Lung microvascular endothelial cell (primary cell): ENCODE data around the gene CAMK1D. TPM values are rescaled to one million over a fixed set of nuclear protein-coding genes. Genes with fewer than 3 reads are reported as not detected.
"Not testable (repeated sequence)": the region's sequence is repeated elsewhere in the genome, so short reads cannot be mapped to it uniquely, and the experiment has no call there.

Source experiments
- DNase-seq, 2 donors: peaks; one replicate each; pipeline versions ENCODE4 v3.0.0 to v3.0.0-alpha.2; 2010; ENCODE audit warnings: low read depth in 2 of 2
- total RNA-seq: library from RNA; depleted of rRNA; stranded (reverse); fragments of >200 nt; gene quantifications from 2 replicates; pipeline ENCODE4 v1.2.1, GENCODE V29; 2014

CAMK1D gene
- total RNA-seq, 1 donor from 2014 or later, result 1.4 TPM

- DNase-seq, result no peak
These were observed 341.3 kb downstream of the CAMK1D start for GRCh38 chr10:12690525-12691126.

GRCh38 chr10:12691596-12691995 lies 342.2 kb downstream of the CAMK1D start:
- DNase-seq, result no peak

DNA sequence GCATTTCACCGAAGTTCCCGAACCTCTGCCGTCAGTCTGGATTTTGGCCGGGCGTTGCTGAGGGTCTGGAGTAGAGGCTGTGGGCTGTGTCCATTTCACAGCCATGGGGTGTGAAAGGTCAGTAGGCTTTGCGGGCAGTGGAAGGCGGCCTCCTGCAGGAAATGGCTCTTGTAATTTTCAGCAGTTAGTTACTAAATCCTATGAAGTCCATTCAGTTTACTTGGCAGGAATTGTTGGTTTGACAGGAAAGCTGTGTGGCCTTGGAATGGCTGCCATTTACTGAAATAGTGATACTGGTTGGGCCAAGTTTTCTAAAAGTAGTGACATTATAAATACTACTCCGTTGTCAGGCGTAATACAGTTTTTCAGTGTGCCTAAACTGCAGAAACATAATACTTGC lies 348.4 kb downstream of the CAMK1D start:
- DNase-seq, result peak; percentile 43 to 57

GRCh38 chr10:12699258-12699700 lies 349.9 kb downstream of the CAMK1D start:
- DNase-seq, result peak in 1 of 2 donors; percentile 80

DNA sequence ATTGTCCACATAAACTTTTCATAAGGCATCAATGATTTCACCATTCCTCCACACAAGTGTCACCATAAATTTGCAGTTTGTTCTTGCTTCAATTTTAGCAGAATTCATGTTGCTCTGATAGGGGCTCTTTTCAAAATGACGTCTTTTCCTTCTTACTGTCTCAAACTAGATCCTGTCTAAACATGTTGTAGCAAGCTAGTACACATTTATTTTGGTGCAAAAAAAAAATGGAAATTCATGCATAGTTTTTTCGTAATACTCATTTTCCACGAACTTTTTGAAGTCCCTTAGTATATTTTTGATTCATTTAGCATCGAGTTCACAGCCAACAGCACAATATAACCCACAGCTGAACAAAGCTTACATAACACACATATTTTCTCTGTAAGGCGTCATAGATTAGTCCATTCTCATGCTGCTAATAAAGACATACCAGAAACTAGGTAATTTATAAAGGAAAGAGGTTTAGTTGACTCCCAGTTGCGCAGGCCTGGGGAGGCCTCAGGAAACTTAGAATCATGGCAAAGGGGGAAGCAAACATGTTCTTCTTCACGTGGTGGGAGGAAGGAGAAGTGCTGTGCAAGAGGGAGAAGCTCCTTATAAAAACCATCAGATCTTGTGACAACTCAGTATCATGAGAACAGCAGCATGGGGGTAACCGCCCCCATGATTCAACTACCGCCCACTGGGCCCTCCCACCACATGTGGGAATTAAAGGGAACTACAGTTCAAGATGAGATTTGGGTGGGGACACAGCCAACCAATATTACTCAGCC lies 350.6 kb downstream of the CAMK1D start:
- no peak for DNase-seq

GRCh38 chr10:12700557-12700874 lies 351.2 kb downstream of the CAMK1D start:
- no peak for DNase-seq

- DNase-seq, result peak; percentile 74 to 75
These were observed 352.3 kb downstream of the CAMK1D start for GRCh38 chr10:12701696-12702095.

GRCh38 chr10:12702215-12702770 lies 352.9 kb downstream of the CAMK1D start:
- DNase-seq, result no peak

DNA sequence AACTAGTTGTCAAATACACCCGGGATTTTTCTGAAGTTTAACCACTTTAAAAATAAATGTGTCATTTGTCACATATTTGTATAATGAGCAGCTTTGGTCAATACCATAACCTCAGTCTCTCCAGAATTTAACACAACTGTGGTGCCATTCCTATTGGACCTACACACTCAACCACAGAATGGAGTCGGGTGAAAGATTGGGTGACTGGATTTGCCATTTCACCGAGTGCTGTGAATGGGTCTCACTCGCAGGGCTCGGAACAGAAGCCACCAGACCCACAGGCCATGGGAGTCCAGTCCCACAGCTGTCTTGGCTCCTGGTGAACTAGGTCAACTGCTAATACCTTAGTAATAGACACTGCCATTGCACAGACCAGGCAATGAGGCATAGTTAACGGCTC lies 353.8 kb downstream of the CAMK1D start:
- no peak for DNase-seq

DNA sequence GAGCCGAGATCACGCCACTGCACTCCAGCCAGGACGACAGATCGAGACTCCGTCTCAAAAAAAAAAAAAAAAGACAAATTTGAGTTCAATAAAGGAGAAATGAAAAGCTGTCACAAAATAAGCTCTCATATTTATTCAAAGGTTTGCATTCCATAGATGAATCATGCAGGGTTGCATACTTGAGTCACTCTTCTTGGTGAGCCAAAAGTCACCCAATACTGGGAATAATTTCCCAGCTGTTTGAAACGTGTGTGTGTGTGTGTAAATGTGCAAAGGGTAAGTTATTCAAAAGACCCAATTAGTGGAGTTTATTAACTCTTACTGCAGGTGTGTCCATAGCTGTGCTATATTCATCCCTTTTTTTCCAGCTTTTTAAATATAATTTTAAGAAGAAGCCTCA lies 354.5 kb downstream of the CAMK1D start:
- peak; percentile 26 to 88 for DNase-seq

GRCh38 chr10:12704488-12704887 lies 355.1 kb downstream of the CAMK1D start:
- peak in 1 of 2 donors; percentile 68 for DNase-seq

DNA sequence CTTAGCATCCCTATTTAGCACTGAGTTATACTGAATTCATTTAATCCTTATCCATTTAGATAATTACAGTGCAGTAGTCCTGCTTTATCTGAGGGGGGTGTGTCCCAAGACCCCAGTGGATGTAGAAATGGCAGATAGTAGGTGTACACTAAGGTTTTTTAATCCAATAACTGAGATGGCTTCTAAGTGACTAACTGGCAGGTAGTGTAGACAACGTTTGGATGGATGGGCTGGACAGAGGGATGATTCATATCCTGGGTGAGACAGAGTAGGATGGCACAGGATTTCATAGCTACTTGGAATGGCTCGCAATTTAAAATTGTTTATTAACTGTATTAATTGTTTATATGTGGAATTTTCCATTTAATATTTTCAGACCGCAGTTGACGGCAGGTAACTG lies 356.6 kb downstream of the CAMK1D start:
- no peak for DNase-seq

GRCh38 chr10:12707461-12708185 lies 358.3 kb downstream of the CAMK1D start:
- peak; percentile 85 to 97 for DNase-seq

DNA sequence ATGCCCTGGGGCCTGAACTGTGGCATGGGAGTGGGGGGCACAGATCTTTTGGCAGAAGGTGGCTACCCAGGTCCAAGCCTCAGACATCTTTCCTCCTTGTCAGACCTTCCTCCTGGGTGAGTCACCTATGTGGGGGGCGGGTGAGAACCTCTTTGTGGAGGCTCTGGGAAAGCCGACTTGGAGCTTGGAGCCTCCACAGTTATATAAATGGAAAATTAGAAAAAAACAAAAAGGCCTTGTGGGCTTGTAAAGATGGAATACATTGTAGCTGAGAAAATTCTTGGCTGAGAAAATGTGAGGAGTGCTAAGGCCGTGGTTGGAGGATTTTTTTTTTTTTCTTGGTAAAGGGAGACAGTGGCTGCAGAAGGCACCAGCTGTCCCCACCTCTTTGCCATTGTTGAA lies 359.7 kb downstream of the CAMK1D start:
- DNase-seq, result peak in 1 of 2 donors; percentile 60

- DNase-seq, result peak in 1 of 2 donors; percentile 44
These were observed 360.2 kb downstream of the CAMK1D start for GRCh38 chr10:12709521-12709963.

- no peak for DNase-seq
These were observed 360.8 kb downstream of the CAMK1D start for GRCh38 chr10:12710157-12710556.

DNA sequence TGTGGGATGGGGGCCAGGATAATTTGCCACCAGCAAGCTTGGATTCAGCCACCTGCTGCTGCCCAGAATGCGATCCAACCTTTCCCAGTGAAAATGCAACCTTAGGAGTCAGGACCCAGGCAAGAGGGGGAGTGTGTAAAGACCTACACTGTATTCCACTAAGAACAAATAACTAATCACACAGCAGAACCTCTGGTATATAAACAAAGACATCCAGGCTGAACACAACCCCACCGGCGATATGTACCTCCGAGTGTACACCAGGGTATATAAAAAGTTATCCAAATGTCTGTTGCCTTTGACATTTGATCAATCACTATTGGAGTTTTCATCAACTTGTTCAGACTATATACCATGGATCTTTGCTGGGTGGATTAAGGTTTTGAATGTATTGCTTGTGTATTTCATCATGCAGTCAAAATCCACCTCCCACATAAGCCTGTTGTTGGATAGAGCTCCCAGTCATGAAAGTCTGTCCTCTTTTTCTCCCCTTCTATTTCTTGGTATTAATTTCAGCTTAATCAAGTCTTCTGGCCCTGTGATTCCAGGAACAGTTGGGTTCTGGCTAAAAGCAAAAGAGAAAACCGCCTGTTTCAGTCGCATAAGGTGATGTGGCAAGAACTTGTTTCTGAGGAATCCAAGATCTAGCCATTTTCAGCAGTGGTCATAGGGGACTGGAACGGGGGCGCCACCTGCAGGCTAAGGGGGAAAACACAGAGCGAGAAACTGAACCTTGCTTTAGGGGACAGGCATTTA lies 361.4 kb downstream of the CAMK1D start:
- DNase-seq, result peak; percentile 80

- DNase-seq, result no peak
These were observed 362.0 kb downstream of the CAMK1D start for GRCh38 chr10:12711350-12711708.

DNA sequence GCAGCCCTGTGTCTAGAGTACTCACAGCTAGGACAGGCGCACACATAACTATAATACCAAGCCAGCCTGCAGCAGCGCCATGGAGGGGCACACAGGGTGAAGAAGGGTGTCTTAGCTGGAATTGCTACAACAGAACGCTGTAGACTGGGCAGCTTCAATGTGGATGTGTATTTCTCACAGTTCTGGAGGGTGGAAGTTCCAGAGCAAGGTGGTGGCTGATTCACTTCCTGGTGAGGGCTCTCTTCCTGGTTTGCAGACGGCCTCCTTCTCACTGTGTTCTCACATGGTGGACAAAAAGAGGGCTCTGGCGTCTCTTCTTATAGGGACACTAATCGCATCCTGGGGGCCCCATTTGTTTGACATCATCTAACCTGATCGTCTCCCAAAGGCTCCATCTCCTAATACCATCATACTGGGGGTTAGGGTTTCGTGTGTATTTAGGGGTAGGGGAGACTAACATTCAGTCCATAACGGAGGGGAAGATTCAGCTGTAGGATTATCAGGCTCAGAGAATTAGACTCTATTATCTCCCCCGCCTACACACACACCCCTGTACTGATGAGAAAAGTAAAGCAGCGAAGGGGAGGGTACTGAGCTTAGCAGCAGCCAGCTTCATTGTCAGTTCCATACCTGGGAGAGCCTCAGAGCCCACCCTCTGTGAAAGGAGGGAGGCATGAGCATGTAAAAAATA lies 363.1 kb downstream of the CAMK1D start:
- DNase-seq, result peak in 1 of 2 donors; percentile 70

- DNase-seq, result not testable (repeated sequence)
These were observed 363.6 kb downstream of the CAMK1D start for GRCh38 chr10:12712984-12713316.

- DNase-seq, result no peak
These were observed 366.7 kb downstream of the CAMK1D start for GRCh38 chr10:12716042-12716441.
